GM03348 (cell line): Measurements from ENCODE around the gene POLR2E.

Experiments
- DNase-seq: peaks from one replicate; pipeline ENCODE4 v3.0.0; 2012; ENCODE audit warnings: low spot score

Gene POLR2E

GRCh38 chr19:1046836-1047695 lies 48.1 kb downstream of the POLR2E start:
- no peak for DNase-seq

GRCh38 chr19:1046117-1046626 lies 49.0 kb downstream of the POLR2E start:
- no peak for DNase-seq

- no peak for DNase-seq
Measured at GRCh38 chr19:1045247-1045603, 50.0 kb downstream of the POLR2E start.

- DNase-seq: no peak
Measured at GRCh38 chr19:1042689-1043511, 52.3 kb downstream of the POLR2E start.

GRCh38 chr19:1041835-1042685 lies 53.1 kb downstream of the POLR2E start:
- no peak for DNase-seq

- DNase-seq: peak; percentile 52
Measured at GRCh38 chr19:1041272-1041834, 53.8 kb downstream of the POLR2E start.

- DNase-seq: peak; percentile 99
Measured at GRCh38 chr19:1040476-1041271, 54.5 kb downstream of the POLR2E start.

- peak; percentile 98 for DNase-seq
Measured at GRCh38 chr19:1039646-1040475, 55.3 kb downstream of the POLR2E start, which contains the start of gene ABCA7. ABCA7 (plus strand) TSS chr19:1040107; CDS start chr19:1041362, 1,255 bp downstream.

- DNase-seq: no peak
Measured at GRCh38 chr19:1038978-1039645, 56.1 kb downstream of the POLR2E start.

GRCh38 chr19:1037621-1038064 lies 57.5 kb downstream of the POLR2E start:
- no peak for DNase-seq
